Inflammatory macrophage treated with lipopolysaccharide for 4 hours (primary cell): ENCODE results near the gene MAP3K6.
A peak's percentile ranks its signal among the peaks of the same experiment; 100 is the strongest.

ENCODE experiments used
- DNase-seq: peaks from one replicate; pipeline ENCODE4 v3.0.0-alpha.2; 2020

The MAP3K6 gene

GRCh38 chr1:27333717-27334279 is 33.0 kb downstream of the MAP3K6 start:
- no peak for DNase-seq

GRCh38 chr1:27332536-27333281 is 34.1 kb downstream of the MAP3K6 start:
- peak; percentile 28 for DNase-seq

- no peak for DNase-seq
These were observed 34.8 kb downstream of the MAP3K6 start for GRCh38 chr1:27331922-27332321.

- no peak for DNase-seq
These were observed 35.3 kb downstream of the MAP3K6 start for GRCh38 chr1:27331426-27331825.

- no peak for DNase-seq
These were observed 36.0 kb downstream of the MAP3K6 start for GRCh38 chr1:27330786-27331185.

GRCh38 chr1:27327964-27328363 is 38.8 kb downstream of the MAP3K6 start:
- no peak for DNase-seq

GRCh38 chr1:27325286-27325685 is 41.5 kb downstream of the MAP3K6 start:
- DNase-seq: no peak

- no peak for DNase-seq
These were observed 44.1 kb downstream of the MAP3K6 start for GRCh38 chr1:27322569-27323240.

GRCh38 chr1:27321813-27322568 is 44.8 kb downstream of the MAP3K6 start, which contains the start of gene TMEM222:
TSS of gene TMEM222 (plus strand) at chr1:27322163. CDS start at chr1:27322198, 35 bp downstream.
- peak; percentile 99 for DNase-seq

GRCh38 chr1:27318596-27318995 is 48.2 kb downstream of the MAP3K6 start:
- DNase-seq: no peak

GRCh38 chr1:27318136-27318535 is 48.6 kb downstream of the MAP3K6 start:
- no peak for DNase-seq

GRCh38 chr1:27316860-27317259 is 49.9 kb downstream of the MAP3K6 start:
- DNase-seq: no peak

- DNase-seq: no peak
These were observed 52.0 kb downstream of the MAP3K6 start for GRCh38 chr1:27314737-27315136.

GRCh38 chr1:27314169-27314568 is 52.6 kb downstream of the MAP3K6 start:
- no peak for DNase-seq

GRCh38 chr1:27307874-27308598 is 58.7 kb downstream of the MAP3K6 start:
- no peak for DNase-seq

GRCh38 chr1:27306892-27307761 is 59.6 kb downstream of the MAP3K6 start:
- DNase-seq: no peak

- DNase-seq: no peak
These were observed 60.7 kb downstream of the MAP3K6 start for GRCh38 chr1:27306071-27306470.
